OCI-LY3 (cell line): ENCODE data around the gene SNCAIP.

ENCODE experiments used
- H2AFZ ChIP-seq: fragments of 200-600, 300-600 bp; shearing (Covaris generic); 2 replicates; pipeline ENCODE4 v1.6.0; 2014; ENCODE audit warnings: antibody characterized with exemption, low read depth, low read length
- H3K27ac ChIP-seq: fragments of 200-600, 300-600 bp; sonication (generic); 2 replicates; pipeline ENCODE4 v1.5.1; 2014; ENCODE audit warnings: mild to moderate bottlenecking, low read length, moderate library complexity, mixed read lengths
- H3K27me3 ChIP-seq: fragments of 200-600, 300-600 bp; sonication (generic); 2 replicates; pipeline ENCODE4 v1.6.1; 2014; ENCODE audit warnings: low read depth, low read length, mixed read lengths
- H3K36me3 ChIP-seq: fragments of 200-600, 300-600 bp; sonication (generic); replicated peaks from 2 replicates; pipeline ENCODE3; 2014; ENCODE audit warnings: low read depth, low read length, mixed read lengths
- H3K4me1 ChIP-seq: fragments of 300-600, 200-600 bp; sonication (generic); 2 replicates; pipeline ENCODE4 v1.6.1; 2014; ENCODE audit warnings: low read length, mixed read lengths
- H3K4me2 ChIP-seq: fragments of 200-600, 300-600 bp; sonication (generic); 2 replicates; pipeline ENCODE4 v1.6.1; 2014; ENCODE audit warnings: low read length, mixed read lengths
- H3K4me3 ChIP-seq: fragments of 300-600, 200-600 bp; sonication (generic); 2 replicates; pipeline ENCODE4 v1.5.1; 2014; ENCODE audit warnings: antibody characterized with exemption, mild to moderate bottlenecking, low read length, moderate library complexity
- H3K79me2 ChIP-seq: fragments of 300-600, 200-600 bp; shearing (Covaris generic); 2 replicates; pipeline ENCODE4 v1.6.1; 2014; ENCODE audit warnings: mild to moderate bottlenecking, low read length, mixed read lengths
- H3K9ac ChIP-seq: fragments of 300-600, 200-600 bp; shearing (Covaris generic); 2 replicates; pipeline ENCODE4 v1.6.0; 2014; ENCODE audit warnings: mild to moderate bottlenecking, low read length, moderate library complexity
- H3K9me3 ChIP-seq: fragments of 200-600, 300-600 bp; shearing (Covaris generic); 2 replicates; pipeline ENCODE4 v1.6.1; 2014; ENCODE audit warnings: low read length, mixed read lengths; ENCODE audit not compliant: insufficient read depth
- H4K20me1 ChIP-seq: fragments of 200-600, 300-600 bp; sonication (generic); 2 replicates; pipeline ENCODE4 v1.6.1; 2016; ENCODE audit warnings: low read length, mixed read lengths; ENCODE audit not compliant: insufficient read depth
- CTCF ChIP-seq: fragments of 200-600, 300-600 bp; sonication (generic); IDR thresholded peaks from 2 replicates; pipeline ENCODE4 v1.5.1; 2014; ENCODE audit warnings: antibody characterized with exemption, low read length, low read depth
- EZH2phosphoT487 ChIP-seq: fragments of 200-600 bp; shearing (Covaris generic); IDR thresholded peaks from 2 replicates; pipeline ENCODE4 v1.6.1; 2018; ENCODE audit warnings: antibody characterized with exemption, mixed run types, low read depth

SNCAIP gene

GRCh38 chr5:122311961-122312590, at the start of gene SNCAIP:
Gene SNCAIP, plus strand, starts transcription at chr5:122312237. Its CDS starts 78,898 bp downstream, at chr5:122391135.
- Histone ChIP-seq H4K20me1 (no peaks in the 10 kb centered on the region), H3K4me3 (peak within 1 kb of the TSS; percentile 97), H2AFZ (peak within 1 kb of the TSS; percentile 69; the same call in 1 of the 2 replicates), H3K36me3 (peaks cover 10% of the 10 kb centered on the region), H3K27me3 (no peaks in the 10 kb centered on the region), H3K79me2 (peaks cover 41% of the 10 kb centered on the region), H3K4me2 (peak within 1 kb of the TSS; percentile 100), H3K9ac (peak within 1 kb of the TSS; percentile 88), H3K4me1 (peaks cover 38% of the 10 kb centered on the region), H3K27ac (peak within 1 kb of the TSS; percentile 41), H3K9me3 (peaks cover 3% of the 10 kb centered on the region; the same call in 1 of the 2 replicates)
- TF ChIP-seq EZH2phosphoT487 (no peak), CTCF (no peak)

- Histone ChIP-seq H3K27me3 (no peaks in the 10 kb centered on the region), H3K36me3 (no peaks in the 10 kb centered on the region), H3K4me2 (no peak overlapping the region), H4K20me1 (no peaks in the 10 kb centered on the region), H3K4me3 (no peak overlapping the region), H3K9me3 (no peaks in the 10 kb centered on the region), H3K27ac (no peak overlapping the region), H3K79me2 (no peaks in the 10 kb centered on the region), H3K4me1 (no peaks in the 10 kb centered on the region; the same call in 1 of the 2 replicates), H2AFZ (no peak overlapping the region), H3K9ac (no peak overlapping the region)
- TF ChIP-seq CTCF (no peak), EZH2phosphoT487 (no peak)
Measured at GRCh38 chr5:122263352-122264030, 48.5 kb upstream of the SNCAIP start.

GRCh38 chr5:122264610-122265009, 47.4 kb upstream of the SNCAIP start:
- H4K20me1 ChIP-seq, result no peaks in the 10 kb centered on the region
- H3K79me2 ChIP-seq, result no peaks in the 10 kb centered on the region
- no peaks in the 10 kb centered on the region; the same call in 1 of the 2 replicates for H3K4me1 ChIP-seq
- H2AFZ ChIP-seq, result no peak overlapping the region
- no peak overlapping the region for H3K27ac ChIP-seq
- H3K4me2 ChIP-seq, result no peak overlapping the region
- H3K4me3 ChIP-seq, result no peak overlapping the region
- TF ChIP-seq CTCF (no peak), EZH2phosphoT487 (no peak)
- H3K9ac ChIP-seq, result no peak overlapping the region
- no peaks in the 10 kb centered on the region for H3K9me3 ChIP-seq
- no peaks in the 10 kb centered on the region for H3K27me3 ChIP-seq
- H3K36me3 ChIP-seq, result no peaks in the 10 kb centered on the region

- H3K4me2 ChIP-seq, result no peak overlapping the region
- H3K27me3 ChIP-seq, result no peaks in the 10 kb centered on the region
- TF ChIP-seq CTCF, result no peak
- no peak for TF ChIP-seq EZH2phosphoT487
- no peak overlapping the region for H2AFZ ChIP-seq
- H3K4me1 ChIP-seq, result no peaks in the 10 kb centered on the region; the same call in 1 of the 2 replicates
- H3K9me3 ChIP-seq, result no peaks in the 10 kb centered on the region
- H3K79me2 ChIP-seq, result no peaks in the 10 kb centered on the region
- H3K36me3 ChIP-seq, result no peaks in the 10 kb centered on the region
- no peak overlapping the region for H3K27ac ChIP-seq
- H3K4me3 ChIP-seq, result no peak overlapping the region
- no peaks in the 10 kb centered on the region for H4K20me1 ChIP-seq
- no peak overlapping the region for H3K9ac ChIP-seq
Measured at GRCh38 chr5:122267185-122267584, 44.9 kb upstream of the SNCAIP start.
